ENCODE results near the gene RABL3.
"Not testable (repeated sequence)": the region's sequence is repeated elsewhere in the genome, so short reads cannot be mapped to it uniquely, and the experiment has no call there.

The RABL3 gene

DNA sequence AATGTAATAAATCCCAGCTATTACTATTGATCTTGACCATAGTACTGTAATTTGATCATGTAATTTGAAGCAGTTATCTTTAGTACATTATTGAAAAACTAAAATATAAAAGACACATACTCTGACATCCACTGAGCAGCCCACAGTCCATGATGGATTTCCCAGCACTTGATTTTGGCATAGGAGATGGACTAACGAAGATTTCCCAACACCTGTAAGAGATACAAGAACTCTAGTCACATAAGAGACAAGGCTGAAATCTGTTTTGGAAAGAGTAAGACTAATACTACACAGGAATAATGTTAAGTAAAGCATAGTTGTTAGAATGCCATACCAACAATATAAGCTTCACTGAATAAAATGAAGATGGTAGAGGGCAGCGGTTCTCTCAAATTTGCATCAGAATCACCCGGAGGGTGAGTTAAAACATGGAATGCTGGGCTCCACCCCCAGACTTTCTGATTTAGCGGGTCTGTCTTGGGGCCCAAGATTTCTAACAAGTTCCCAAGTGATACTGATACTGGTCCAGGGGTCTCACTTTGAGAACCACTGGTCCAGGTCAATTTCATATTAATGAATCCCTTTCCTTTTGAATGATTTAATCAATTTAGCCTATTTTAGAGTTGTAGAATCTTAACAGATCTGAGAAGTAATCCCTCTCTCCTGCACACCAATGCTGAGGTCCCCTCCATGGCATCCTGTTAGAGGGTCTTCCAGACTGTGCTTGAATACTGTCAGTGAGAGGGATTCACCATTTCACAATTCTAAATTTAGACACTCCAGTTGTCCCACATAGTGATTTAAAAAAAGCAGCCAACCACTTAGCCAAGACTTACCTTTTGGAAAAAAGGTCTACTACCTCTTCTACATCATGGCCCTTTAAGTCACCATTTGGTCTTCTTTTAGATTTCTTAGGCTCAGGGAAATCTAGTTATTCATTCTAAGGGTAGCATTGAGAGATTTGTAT, 11.5 kb downstream of the RABL3 start:
- no peak for DNase-seq (ENCODE audit: low spot score)
- H3K27ac ChIP-seq: no peak overlapping the region

DNA sequence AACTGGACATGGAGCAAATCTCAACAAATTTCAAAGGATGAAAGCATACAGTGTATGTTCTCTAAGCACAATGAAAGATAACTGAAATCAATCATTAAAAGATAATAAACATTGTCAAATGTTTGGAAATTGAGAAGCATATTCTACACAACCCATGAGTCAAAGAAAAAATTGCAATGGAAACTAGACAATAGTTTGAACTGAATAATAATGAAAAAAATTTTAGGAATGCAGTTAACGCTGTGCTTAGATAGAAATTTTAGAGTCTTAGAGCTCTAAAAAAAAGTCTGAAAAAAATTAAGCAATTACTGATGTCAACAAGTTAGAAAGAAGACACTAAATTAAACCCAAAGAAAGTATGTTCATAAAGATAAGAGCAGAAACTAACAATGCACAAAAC, 15.5 kb downstream of the RABL3 start:
- TF ChIP-seq, protein P1, sequence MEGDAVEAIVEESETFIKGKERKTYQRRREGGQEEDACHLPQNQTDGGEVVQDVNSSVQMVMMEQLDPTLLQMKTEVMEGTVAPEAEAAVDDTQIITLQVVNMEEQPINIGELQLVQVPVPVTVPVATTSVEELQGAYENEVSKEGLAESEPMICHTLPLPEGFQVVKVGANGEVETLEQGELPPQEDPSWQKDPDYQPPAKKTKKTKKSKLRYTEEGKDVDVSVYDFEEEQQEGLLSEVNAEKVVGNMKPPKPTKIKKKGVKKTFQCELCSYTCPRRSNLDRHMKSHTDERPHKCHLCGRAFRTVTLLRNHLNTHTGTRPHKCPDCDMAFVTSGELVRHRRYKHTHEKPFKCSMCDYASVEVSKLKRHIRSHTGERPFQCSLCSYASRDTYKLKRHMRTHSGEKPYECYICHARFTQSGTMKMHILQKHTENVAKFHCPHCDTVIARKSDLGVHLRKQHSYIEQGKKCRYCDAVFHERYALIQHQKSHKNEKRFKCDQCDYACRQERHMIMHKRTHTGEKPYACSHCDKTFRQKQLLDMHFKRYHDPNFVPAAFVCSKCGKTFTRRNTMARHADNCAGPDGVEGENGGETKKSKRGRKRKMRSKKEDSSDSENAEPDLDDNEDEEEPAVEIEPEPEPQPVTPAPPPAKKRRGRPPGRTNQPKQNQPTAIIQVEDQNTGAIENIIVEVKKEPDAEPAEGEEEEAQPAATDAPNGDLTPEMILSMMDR (IDR thresholded peaks at IDR 0.05): no peak
- no peak overlapping the region for H3K4me3 ChIP-seq
- no peak overlapping the region for H3K27ac ChIP-seq
- no peak for DNase-seq (ENCODE audit: low spot score)

More for the DNA sequence above, 11.5 kb downstream of the RABL3 start:
- H3K4me3 ChIP-seq: no peak overlapping the region
- TF ChIP-seq, protein P1 (IDR thresholded peaks at IDR 0.05): no peak

DNA sequence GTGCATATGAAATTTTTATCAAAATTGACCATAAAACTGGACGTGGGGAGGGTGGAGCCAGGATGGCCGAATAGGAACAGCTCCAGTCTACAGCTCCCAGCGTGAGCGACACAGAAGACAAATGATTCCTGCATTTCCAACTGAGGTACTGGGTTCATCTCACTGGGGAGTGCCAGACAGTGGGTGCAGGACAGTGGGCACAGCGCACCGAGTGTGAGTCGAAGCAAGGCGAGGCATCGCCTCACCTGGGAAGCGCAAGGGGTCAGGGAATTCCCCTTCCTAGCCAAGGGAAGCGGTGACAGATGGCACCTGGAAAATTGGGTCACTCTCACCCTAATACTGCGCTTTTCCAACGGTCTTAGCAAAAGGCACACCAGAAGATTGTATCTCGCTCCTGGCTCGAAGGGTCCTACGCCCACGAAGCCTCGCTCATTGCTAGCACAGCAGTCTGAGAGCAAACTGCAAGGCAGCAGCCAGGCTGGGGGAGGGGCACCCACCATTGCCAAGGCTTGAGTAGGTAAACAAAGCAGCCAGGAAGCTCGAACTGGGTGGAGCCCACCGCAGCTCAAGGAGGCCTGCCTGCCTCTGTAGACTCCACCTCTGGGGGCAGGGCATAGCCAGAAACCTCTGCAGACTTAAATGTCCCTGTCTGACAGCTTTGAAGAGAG, 23.0 kb downstream of the RABL3 start:
- peak overlapping the region; percentile 39 for H3K4me3 ChIP-seq
- DNase-seq (ENCODE audit: low spot score); H3K27ac ChIP-seq: not testable (repeated sequence)

DNA sequence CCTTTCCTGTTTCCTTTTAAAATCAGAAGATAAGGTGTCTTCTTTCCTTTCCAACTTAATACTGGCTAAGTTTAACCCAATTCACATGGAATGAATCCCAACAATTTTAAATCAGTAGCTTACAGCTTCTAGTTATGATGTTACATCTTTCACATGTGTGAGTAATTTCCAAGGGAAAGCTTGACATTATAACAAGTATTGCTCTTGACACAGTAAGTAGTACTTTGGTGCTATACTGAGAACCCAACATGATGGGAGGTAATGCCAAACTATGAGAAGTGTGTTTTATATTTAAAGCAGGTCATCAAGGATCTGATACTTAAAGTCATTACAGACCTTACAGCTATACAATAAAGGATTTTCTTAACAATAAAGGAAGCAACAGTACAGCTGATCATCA, 29.1 kb downstream of the RABL3 start:
- no peak for DNase-seq (ENCODE audit: low spot score)
- Histone ChIP-seq H3K4me3 (no peak overlapping the region), H3K27ac (no peak overlapping the region)
- TF ChIP-seq, protein P1 (IDR thresholded peaks at IDR 0.05): no peak

DNA sequence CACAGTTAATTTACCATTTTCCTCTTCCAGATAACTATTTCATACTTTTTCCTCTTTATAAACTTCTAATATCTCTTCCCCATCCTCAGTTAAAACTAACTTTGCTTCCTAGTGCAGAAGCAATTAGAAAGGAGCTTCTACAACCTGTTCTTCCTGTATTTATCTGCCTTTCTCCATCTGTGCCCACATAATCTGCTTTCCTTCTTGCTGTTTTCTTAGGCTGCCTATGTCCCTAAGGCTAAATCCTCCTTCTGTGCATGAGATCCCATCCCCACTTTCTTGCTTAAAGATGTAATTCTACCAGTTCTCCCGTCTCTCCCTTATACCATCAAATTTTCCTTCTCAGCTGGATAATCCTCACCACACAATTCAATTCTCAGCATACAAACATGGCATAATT, 31.9 kb downstream of the RABL3 start:
- H3K27ac ChIP-seq: no peak overlapping the region
- TF ChIP-seq, protein P1 (IDR thresholded peaks at IDR 0.05): no peak
- no peak overlapping the region for H3K4me3 ChIP-seq
- DNase-seq (ENCODE audit: low spot score): no peak

DNA sequence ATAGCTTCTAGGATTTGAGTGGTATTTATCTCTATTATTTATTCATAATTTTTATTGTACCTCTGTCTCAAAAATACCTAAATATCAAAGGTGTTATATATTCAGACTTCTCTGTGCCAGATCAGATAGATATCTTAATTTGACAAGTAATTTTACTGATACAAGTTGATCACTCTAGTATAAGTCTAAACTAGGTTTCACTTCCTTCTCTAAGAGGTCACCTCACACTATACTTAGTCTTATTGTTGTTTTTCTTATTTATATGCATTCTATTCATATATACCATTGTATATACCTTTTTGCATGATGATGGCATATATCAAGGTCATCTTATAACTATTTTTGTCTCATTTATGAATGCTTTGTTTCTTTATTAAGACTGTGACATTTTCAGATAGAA, 33.9 kb downstream of the RABL3 start:
- TF ChIP-seq, protein P1 (IDR thresholded peaks at IDR 0.05): no peak
- Histone ChIP-seq H3K27ac (no peak overlapping the region), H3K4me3 (no peak overlapping the region)
- DNase-seq (ENCODE audit: low spot score): no peak

DNA sequence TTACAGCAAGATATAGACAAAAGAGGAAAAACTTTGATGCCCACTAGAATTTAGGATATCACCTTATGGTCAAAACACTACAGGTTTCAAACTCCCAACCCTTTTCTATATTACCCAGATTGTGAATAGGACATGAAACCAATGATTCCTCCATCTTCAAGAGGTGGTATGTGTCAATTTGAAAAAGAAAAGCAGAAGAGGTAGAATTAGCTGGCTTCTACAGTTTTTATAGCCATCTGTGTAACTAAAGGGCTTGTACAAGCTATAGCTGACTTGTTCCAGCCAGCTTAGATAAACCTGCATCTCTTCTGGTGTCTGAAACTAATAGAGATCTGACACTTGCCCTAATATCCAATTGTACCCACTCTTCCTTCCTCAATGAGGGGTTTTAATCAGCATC, 35.4 kb downstream of the RABL3 start:
- Histone ChIP-seq H3K4me3 (no peak overlapping the region), H3K27ac (no peak overlapping the region)
- TF ChIP-seq, protein P1 (IDR thresholded peaks at IDR 0.05): no peak
- DNase-seq (ENCODE audit: low spot score): no peak
